HEK293T (cell line): ENCODE measurements around the gene PDZK1.
"Not testable (repeated sequence)": the region's sequence is repeated elsewhere in the genome, so short reads cannot be mapped to it uniquely, and the experiment has no call there.

Source experiments
- CTCF ChIA-PET: fragments of 350-600 bp; formaldehyde crosslinking; extraction: SDS; loops from one replicate; lab custom pipeline; 2021; ENCODE audit warnings: antibody characterized with exemption, inconsistent platforms; lab: Yijun Ruan, JAX
- POLR2A ChIA-PET: fragments of 350-600 bp; formaldehyde crosslinking; extraction: SDS; loops from one replicate; lab custom pipeline; 2020; ENCODE audit warnings: antibody characterized with exemption, inconsistent platforms; lab: Yijun Ruan, JAX
- DNase-seq: peaks from one replicate; pipeline ENCODE4 v3.0.0; 2012; ENCODE audit warnings: mixed read lengths; ENCODE audit errors: extremely low spot score

Gene PDZK1

DNA sequence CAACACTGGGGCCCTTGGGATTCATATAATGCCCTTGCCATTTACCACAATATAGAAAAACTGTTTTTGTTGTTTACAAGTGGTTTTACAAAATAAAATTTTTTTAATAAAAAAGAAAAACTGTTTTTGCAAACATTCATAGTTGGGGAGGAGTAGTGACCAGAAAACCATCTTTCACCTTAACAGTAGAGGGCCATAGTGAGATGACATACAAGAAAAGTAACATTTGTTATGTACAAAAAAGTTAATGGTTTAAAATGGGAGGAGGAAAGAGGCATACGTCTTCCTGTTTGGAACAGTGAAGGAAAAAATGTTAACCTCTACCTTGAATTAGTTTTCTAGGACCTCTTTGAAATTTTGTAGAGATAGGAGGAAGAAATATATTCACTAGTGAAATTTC is 70.9 kb downstream of the PDZK1 start:
- POLR2A ChIA-PET, CTCF ChIA-PET, DNase-seq: not testable (repeated sequence)

- POLR2A ChIA-PET, CTCF ChIA-PET, DNase-seq: not testable (repeated sequence)
Measured at GRCh38 chr1:145622177-145622576, 85.0 kb downstream of the PDZK1 start.
